VCaP (cell line): Measurements from ENCODE around the gene WARS2.

Experiments
- H3K27ac ChIP-seq: fragments of 450-650 bp; 2 replicates; pipeline ENCODE4 v1.5.1; 2017
- TF ChIP-seq, protein P1 (sequence below): fragments of 450-650 bp; conservative IDR thresholded peaks from 2 replicates; pipeline ENCODE4 v1.5.1; 2017; ENCODE audit warnings: mild to moderate bottlenecking, moderate library complexity

WARS2 gene

DNA sequence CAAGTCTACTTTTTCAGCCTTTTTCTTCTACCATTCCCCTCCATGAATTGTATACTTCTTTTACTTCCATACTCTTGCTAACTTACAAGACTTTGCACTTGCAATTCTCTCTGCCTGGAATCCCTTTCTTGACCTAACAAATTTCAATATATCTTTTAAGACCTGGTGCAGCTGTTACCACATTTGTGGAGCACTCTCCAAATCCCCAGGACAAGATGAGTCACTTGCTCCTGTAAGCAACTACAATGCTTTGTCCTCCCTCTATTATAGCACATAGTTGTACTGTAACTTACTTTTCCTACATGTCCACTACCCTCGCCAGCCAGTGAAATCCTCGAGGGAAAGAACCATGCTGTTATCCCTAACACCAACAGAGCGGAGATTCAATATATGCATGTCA lies 43.1 kb downstream of the WARS2 start:
- H3K27ac ChIP-seq, result no peak overlapping the region
- TF ChIP-seq, protein P1, sequence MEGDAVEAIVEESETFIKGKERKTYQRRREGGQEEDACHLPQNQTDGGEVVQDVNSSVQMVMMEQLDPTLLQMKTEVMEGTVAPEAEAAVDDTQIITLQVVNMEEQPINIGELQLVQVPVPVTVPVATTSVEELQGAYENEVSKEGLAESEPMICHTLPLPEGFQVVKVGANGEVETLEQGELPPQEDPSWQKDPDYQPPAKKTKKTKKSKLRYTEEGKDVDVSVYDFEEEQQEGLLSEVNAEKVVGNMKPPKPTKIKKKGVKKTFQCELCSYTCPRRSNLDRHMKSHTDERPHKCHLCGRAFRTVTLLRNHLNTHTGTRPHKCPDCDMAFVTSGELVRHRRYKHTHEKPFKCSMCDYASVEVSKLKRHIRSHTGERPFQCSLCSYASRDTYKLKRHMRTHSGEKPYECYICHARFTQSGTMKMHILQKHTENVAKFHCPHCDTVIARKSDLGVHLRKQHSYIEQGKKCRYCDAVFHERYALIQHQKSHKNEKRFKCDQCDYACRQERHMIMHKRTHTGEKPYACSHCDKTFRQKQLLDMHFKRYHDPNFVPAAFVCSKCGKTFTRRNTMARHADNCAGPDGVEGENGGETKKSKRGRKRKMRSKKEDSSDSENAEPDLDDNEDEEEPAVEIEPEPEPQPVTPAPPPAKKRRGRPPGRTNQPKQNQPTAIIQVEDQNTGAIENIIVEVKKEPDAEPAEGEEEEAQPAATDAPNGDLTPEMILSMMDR, result no peak

DNA sequence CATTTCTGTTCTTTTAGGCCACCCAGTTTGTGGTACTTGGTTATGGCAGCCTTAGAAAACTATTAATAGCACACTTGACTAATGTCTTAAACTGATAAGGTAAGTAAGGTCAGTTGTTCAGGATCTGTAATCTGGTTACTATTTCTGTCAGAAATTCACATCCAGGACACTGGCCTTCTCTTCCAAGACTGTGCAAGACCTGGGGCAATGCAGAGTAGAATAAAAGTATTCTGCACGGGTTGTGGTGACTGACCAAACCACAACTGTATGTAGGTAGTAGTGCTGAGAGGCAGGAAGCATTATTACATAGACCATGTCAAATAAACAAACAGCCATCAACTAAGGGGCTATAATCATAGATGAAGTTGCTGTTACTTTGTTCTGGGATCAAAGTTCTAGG lies 46.7 kb downstream of the WARS2 start:
- H3K27ac ChIP-seq, result no peak overlapping the region
- TF ChIP-seq, protein P1, result no peak

DNA sequence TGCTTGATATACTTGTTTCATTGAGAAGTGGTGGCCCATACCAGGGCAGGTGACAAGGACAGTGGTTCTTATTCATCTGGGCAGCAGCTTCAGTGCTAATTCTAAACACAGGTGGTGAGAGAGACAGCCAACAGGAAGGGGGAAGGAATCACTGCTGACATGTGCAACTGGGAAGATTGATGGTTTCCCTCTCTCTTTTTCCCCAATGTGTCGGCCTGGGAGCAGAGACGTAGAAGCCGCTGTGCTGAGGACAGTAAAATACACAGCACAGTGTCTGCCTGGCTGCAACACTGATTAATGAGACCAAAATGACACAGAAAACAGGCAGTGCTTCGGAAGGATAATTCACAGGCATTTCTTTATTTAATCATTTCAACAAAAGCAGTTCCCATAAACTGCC lies 48.8 kb downstream of the WARS2 start:
- TF ChIP-seq, protein P1, result no peak
- no peak overlapping the region for H3K27ac ChIP-seq

DNA sequence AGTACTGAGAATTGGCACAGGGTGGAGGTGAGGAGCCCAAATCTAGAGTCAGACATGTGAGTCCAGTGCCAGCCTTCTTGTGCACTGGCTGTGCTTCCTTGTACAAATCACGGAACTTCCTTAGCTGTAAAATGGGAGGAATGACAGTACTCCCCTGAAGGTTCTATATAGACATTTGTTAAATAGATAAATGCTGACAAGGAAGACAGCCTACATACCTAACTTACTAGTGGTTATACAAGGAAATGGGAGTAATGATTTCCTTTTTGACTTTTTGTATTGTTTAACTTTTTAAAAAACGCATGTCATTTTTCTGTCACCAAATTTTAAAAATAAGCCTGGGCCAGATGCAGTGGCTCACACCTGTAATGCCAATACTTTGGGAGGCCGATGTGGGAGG lies 50.2 kb downstream of the WARS2 start:
- TF ChIP-seq, protein P1, result no peak
- H3K27ac ChIP-seq, result no peak overlapping the region

DNA sequence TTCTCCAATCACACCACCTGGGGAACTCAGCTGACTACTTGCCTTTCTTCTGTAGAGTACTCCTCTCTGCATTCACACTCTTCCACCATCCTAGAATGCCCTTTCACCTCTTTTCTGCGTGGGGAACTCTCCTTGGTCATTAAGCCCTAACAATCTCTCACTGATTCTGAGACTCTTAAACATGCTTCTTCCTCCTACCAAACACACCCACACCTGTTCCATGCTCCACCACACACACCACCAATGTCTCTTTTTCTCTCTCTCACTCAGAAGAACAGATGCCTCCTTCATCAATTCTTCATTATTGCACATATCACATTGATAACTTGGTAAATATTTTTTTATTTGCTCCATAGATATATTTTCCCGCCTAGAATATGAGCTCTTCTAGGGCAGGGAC lies 53.6 kb downstream of the WARS2 start:
- TF ChIP-seq, protein P1, result no peak
- H3K27ac ChIP-seq, result no peak overlapping the region

DNA sequence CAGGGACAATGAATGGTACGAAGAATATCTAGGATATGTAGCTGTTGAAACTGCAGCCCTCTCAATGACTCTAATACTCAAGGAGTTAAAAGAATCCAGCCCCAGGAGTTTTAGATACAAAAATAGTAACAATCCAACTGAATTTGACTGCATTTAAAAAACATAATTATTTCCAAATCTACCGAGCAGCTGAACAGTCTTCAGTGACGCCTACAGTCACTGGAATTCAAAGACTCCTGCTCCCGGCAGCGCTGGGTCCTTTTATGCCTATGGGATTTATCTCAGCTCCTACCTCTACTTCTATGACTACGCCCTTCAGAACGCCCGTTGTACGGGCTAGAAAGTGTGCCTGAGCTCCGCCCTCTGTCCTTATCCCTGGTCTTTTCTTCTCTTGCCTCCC lies 55.7 kb downstream of the WARS2 start:
- TF ChIP-seq, protein P1, result no peak

DNA sequence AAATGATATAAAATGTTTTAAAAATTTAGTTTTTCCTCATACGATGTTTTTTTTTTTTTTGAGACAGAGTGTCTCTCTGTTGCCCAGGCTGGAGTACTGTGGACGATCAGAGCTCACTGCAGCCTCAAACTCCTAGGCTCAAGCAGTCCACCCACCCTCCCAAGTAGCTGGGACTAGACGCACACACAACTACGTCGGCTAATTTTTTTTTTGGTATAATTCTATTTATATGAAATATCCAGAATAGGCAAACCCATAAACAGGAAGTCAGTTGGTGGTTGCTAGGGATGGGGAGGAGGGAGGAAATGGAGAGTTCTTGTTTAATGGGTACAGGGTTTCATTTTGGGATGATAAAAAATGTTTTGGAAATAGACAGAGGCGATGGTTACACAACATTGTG lies 56.5 kb downstream of the WARS2 start:
- H3K27ac ChIP-seq, result no peak overlapping the region

More for the DNA sequence above, 55.7 kb downstream of the WARS2 start:
- no peak overlapping the region for H3K27ac ChIP-seq

More for the DNA sequence above, 56.5 kb downstream of the WARS2 start:
- TF ChIP-seq, protein P1, result no peak
